ENCODE results near the gene TTC39A. TPM values are rescaled to one million over a fixed set of nuclear protein-coding genes. Genes with fewer than 3 reads are reported as not detected.

TTC39A gene
- total RNA-seq, 1 experiment from 2014 or later, result 15.4 TPM

DNA sequence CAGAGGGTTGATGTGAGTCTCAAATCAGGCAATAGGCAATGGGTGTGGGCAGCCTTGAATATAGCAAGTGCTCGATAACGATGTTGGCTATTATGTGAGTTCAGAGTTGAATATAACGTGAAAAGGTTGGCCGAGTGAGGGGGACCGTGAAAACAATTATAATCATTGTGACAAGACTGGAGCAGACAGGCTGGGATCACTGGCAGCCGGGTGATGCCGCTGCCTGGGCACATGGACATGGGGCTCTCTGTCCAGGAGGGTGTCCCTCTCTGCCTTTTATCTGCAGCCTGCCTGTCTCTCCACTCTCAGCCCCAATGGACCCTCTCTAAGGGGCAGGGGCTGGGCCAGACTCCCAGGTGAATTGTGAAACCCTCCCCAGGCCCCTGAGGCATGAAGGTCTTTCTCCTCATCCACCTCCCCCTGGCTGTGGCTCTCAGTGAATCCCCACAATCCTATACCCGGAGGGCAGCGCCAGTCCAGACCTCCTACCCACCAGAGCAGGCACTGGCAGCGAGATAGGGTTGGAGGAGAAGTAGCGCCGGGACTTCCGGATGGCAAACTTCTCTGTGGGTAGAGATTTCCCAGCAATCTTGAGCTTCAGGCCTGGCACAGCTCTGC lies 36.4 kb downstream of the TTC39A start (continued):
- TF ChIP-seq, protein P1, sequence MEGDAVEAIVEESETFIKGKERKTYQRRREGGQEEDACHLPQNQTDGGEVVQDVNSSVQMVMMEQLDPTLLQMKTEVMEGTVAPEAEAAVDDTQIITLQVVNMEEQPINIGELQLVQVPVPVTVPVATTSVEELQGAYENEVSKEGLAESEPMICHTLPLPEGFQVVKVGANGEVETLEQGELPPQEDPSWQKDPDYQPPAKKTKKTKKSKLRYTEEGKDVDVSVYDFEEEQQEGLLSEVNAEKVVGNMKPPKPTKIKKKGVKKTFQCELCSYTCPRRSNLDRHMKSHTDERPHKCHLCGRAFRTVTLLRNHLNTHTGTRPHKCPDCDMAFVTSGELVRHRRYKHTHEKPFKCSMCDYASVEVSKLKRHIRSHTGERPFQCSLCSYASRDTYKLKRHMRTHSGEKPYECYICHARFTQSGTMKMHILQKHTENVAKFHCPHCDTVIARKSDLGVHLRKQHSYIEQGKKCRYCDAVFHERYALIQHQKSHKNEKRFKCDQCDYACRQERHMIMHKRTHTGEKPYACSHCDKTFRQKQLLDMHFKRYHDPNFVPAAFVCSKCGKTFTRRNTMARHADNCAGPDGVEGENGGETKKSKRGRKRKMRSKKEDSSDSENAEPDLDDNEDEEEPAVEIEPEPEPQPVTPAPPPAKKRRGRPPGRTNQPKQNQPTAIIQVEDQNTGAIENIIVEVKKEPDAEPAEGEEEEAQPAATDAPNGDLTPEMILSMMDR (IDR thresholded peaks at IDR 0.05 in 2 of 3, conservative IDR thresholded peaks at IDR 0.05 in 1 of 3; ENCODE audit: borderline replicate concordance in 1 of 3, insufficient read depth in 1 of 3, low read depth in 2 of 3, low read length in 2 of 3), result no peak
- TF ChIP-seq, protein P2, sequence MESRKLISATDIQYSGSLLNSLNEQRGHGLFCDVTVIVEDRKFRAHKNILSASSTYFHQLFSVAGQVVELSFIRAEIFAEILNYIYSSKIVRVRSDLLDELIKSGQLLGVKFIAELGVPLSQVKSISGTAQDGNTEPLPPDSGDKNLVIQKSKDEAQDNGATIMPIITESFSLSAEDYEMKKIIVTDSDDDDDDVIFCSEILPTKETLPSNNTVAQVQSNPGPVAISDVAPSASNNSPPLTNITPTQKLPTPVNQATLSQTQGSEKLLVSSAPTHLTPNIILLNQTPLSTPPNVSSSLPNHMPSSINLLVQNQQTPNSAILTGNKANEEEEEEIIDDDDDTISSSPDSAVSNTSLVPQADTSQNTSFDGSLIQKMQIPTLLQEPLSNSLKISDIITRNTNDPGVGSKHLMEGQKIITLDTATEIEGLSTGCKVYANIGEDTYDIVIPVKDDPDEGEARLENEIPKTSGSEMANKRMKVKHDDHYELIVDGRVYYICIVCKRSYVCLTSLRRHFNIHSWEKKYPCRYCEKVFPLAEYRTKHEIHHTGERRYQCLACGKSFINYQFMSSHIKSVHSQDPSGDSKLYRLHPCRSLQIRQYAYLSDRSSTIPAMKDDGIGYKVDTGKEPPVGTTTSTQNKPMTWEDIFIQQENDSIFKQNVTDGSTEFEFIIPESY (IDR thresholded peaks at IDR 0.05; ENCODE audit: extremely low read depth, insufficient replicate concordance, low read length), result no peak
- TF ChIP-seq JUND (IDR thresholded peaks at IDR 0.05) (no peak), CBX3 (IDR thresholded peaks at IDR 0.05; ENCODE audit: low read depth) (no peak)

DNA sequence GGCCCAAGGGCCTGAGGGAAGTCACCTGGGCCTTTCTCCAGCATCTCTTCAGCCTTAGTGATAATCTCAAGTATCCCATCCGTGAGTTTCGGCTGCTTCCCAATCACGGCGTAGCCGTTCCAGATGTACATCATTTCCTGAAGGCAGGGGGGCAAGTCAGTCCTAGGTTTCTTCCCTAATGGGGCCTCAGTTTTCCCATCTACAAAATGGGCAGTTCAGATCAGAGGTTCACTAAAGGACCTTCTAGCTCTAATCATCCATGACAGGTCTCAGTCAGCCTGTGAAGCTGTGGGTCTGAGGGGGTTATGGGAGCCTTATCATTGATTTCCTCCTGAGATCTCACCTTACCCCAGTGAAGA lies 39.9 kb downstream of the TTC39A start:
- DNase-seq (ENCODE audit: low read depth, low spot score), result no peak
- 0 out of 4 replicates have a peak, but pooled peaks cover 0 to 7% of the 10 kb centered on the region in 2 experiments for H3K4me1 ChIP-seq (ENCODE audit: control insufficient read depth in 1 of 2, insufficient read depth in 2 of 2, low read length in 2 of 2)
- H3K27me3 ChIP-seq (ENCODE audit: insufficient read depth, low read length), result no peaks in the 10 kb centered on the region
- BruUV-seq (replicated peaks), result no TSS peak
- no peaks in the 10 kb centered on the region for H4K20me1 ChIP-seq (ENCODE audit: insufficient read depth)
- TF ChIP-seq CBX3 (IDR thresholded peaks at IDR 0.05; ENCODE audit: low read depth) (no peak), JUND (IDR thresholded peaks at IDR 0.05) (no peak)
- no peak overlapping the region for H3K9ac ChIP-seq (ENCODE audit: low read length)
- ATAC-seq, result no peak
- H2AFZ ChIP-seq (ENCODE audit: low read depth, low read length, poor library complexity, severe bottlenecking), result no peak overlapping the region
- no peak overlapping the region for H3K27ac ChIP-seq (ENCODE audit: low read depth, low read length)
- ChIA-PET CTCF (no interaction called here), RAD21 (ENCODE audit: low non-redundant PET in 1 of 2, low total read pairs in 2 of 2, uncharacterized antibody in 2 of 2, unreplicated experiment in 2 of 2) (no interaction called here), POLR2A (no interaction called here)
- no peaks in the 10 kb centered on the region for H3K79me2 ChIP-seq (ENCODE audit: insufficient read depth, low read length)
- H3K9me2 ChIP-seq (ENCODE audit: insufficient read depth), result no peaks in the 10 kb centered on the region
- peaks cover 0 to 5% of the 10 kb centered on the region in 2 experiments; a peak in 1 of 4 replicates for H3K36me3 ChIP-seq (ENCODE audit: control insufficient read depth in 1 of 2, insufficient read depth in 2 of 2, low read length in 2 of 2)
- intact Hi-C loops (cut with micrococcal nuclease), result loop anchor here (10.0 kb wide), 1 partner anchor 536 kb away; no protein-coding TSS in a partner anchor
- H3K4me3 ChIP-seq (replicated peaks in 1 of 2; ENCODE audit: low read depth in 1 of 2, low read length in 2 of 2), result no peak overlapping the region
- no peak overlapping the region for H3K4me2 ChIP-seq (ENCODE audit: low read length)
- H3K9me3 ChIP-seq (ENCODE audit: control insufficient read depth in 1 of 2, insufficient read depth in 1 of 2, low read depth in 1 of 2, low read length in 2 of 2), result no peaks in the 10 kb centered on the region
